NCI-H69 (cell line): Measurements from ENCODE around the gene TBKBP1.

Source experiments
- DNase-seq: peaks from one replicate; lab custom pipeline; 2025; lab: John Stamatoyannopoulos, UW

TBKBP1 gene

GRCh38 chr17:47693731-47694580 lies at the start of gene TBKBP1:
TBKBP1 (plus strand) TSS chr17:47694161; CDS start chr17:47696113, 1,952 bp downstream.
- peak; percentile 87 for DNase-seq

DNA sequence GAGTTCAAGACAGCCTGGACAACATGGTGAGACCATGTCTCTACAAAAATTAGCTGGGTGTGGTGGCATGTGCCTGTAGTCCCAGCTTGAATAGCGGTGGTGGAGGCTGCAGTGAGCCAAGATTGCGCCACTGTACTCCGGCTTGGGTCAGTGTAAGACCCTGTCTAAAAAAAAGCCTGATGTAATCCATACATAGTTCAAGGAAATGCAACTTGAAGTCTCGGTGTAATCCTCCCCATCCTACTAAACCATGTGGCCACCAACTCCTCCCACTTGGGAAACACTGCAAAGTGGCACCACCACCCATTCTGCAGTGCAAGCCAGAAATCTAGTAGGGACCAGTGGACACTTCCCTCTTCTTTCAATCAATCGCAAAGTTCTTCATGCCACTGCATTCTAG lies 49.6 kb upstream of the TBKBP1 start:
- DNase-seq: no peak

DNA sequence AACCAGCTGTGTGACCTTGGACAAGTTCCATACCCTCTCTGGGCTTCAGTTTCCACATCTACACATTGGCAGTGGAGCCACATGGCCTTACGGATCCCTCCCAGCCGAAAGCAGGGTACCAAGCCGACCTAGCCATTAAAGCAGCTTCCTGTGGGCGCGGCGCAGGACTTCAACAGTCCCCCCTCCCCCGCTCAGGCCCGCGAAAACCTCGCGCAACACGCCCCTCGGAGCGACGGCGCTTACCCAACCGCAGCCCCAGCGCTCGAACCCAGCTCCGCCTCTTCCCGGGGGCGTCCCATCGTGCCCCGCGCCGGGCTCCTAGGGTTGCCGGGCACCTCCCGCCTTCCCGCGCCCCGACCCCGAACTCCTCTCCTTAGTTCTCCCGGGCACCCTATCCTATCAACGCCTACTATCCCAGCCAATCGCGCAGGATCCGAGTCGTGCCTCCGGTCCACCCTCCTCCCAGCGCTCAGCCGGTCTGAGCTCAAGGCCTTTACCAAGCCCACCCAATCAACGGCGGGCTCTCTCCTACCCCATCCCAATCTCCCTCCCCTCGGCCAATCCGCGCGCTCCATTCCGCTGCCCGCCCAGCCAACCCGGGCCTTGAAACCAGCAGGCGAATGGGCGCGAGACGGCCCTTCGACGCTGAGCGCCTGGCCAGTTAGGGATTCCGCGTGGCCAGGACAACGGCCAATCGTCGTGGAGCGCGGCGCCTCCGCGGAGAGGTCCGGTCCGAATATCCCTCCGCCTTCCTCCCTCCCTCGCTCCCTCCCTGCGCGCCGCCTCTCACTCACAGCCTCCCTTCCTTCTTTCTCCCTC lies 44.6 kb upstream of the TBKBP1 start, which contains the start of gene KPNB1:
KPNB1 (plus strand) TSS at position 767 of the 819 bp plus-strand sequence. CDS start 326 bp downstream, outside the sequence.
- DNase-seq: peak; percentile 100

DNA sequence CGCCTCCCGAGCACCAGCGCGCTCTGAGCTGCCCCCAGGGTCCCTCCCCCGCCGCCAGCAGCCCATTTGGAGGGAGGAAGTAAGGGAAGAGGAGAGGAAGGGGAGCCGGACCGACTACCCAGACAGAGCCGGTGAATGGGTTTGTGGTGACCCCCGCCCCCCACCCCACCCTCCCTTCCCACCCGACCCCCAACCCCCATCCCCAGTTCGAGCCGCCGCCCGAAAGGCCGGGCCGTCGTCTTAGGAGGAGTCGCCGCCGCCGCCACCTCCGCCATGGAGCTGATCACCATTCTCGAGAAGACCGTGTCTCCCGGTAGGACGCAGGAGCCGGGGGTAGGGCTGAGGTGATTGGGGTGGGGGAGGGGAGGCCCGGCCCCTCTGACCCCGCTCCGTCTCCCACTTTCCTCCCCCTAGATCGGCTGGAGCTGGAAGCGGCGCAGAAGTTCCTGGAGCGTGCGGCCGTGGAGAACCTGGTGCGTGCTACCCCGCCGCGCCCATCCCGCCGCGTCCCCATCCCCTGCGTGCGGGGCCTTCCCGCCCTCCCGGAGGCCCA lies 43.9 kb upstream of the TBKBP1 start:
- DNase-seq: no peak

GRCh38 chr17:47650525-47651522 lies 43.1 kb upstream of the TBKBP1 start:
- DNase-seq: peak; percentile 99

GRCh38 chr17:47651704-47652103 lies 42.3 kb upstream of the TBKBP1 start:
- DNase-seq: no peak

- DNase-seq: no peak
Measured at GRCh38 chr17:47652570-47652969, 41.4 kb upstream of the TBKBP1 start.

DNA sequence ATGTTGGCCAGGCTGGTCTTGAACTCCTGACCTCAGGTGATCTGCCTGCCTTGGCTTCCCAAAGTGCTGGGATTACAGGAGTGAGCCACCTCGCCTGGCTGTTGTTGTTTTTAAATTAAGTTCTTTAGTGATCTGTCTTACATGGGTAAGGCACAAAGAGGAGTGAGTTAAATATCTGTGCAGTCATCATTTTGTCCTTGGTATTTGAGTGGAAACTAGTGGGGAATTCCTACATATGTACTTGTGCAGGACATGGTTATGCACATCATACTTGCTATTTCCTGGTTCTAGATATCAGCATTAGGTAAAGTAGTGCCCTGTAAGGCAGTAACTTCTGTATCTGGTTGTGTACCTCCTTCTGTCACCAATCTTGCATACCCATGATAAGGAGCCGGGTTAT lies 40.5 kb upstream of the TBKBP1 start:
- DNase-seq: no peak

GRCh38 chr17:47654991-47655390 lies 39.0 kb upstream of the TBKBP1 start:
- no peak for DNase-seq

- no peak for DNase-seq
Measured at GRCh38 chr17:47660064-47660492, 33.9 kb upstream of the TBKBP1 start.

DNA sequence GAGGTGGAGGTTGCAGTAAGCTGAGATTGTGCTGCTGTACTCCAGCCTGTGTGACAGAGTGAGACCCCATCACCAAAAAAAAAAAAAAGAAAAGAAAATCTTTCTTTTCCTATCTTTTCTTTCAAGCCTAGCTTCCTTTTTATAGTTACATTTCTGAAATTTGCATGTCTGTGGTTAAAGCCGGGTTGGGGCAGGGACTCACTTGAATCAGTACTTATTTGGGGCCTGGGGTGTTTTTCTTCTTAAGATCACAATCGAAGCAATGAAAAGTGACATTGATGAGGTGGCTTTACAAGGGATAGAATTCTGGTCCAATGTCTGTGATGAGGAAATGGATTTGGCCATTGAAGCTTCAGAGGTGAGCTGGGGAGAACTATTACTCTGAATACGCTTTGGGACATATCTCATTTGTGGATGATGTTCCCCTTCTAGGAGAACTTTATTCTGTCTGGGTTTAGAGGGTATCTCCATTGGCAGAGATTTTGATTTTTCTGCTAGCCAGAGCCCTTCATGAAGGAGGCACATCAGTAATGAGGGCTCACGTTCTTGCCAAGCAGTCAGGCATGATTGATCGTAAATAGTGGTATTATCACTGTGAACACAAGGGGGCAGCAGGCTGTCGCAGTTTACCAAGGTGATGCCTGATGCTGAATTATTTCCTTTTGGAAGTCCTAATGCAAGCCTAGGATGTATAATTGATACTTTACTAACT lies 29.9 kb upstream of the TBKBP1 start:
- DNase-seq: peak; percentile 71

DNA sequence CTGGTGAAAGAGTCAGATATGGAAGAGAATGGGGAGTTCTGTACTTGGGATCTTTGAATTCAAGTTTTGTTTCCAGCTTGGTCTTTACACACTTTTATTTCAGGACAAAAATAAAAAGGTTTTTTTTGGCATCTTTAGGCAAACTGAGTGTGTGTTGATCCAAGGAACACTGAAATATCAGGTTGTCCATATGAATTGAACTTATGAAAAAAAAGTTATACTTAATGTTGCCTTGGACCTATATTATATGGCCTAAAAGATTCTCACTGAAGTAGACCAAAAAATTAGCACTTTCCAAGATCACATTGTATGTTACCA lies 29.4 kb upstream of the TBKBP1 start:
- DNase-seq: no peak

DNA sequence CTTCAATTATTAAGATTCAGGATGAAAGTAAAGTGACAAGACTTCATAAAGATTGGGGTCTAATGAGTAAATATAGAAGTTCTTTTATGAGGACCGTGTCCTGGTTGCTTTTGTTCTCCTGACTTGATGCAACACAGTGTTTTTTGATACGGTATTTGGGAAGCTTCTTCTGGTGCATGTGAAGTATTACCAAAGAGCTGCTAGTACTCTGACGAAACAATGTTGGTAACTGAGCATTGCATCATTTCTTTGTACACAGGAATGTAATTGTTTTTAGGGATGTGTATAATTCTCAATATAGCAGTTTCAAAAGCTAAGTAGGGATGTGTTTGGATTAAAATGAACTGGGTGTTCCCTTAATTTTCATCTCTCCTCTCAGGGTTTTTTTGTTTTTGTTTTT lies 28.3 kb upstream of the TBKBP1 start:
- DNase-seq: no peak

GRCh38 chr17:47669081-47669480 lies 24.9 kb upstream of the TBKBP1 start:
- DNase-seq: no peak

DNA sequence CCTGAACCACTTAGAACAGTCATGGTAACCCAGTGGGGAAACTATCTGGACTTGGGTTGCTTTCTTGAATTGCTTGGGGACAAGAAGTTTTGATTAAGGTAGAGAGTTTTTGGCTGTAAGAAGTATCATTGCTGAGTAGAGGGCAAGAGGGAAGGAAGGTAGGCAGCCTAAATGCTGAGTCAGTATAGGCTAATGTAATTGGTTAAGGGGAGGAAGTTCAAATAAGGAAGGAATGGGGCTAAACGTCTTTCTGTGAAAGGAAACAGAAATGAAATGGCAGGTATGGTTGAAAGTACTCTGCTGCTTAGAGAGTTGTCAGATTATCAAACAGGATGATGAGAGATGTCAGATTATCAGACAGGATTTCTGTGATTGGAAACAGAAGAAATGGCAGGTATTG lies 23.9 kb upstream of the TBKBP1 start:
- DNase-seq: no peak

DNA sequence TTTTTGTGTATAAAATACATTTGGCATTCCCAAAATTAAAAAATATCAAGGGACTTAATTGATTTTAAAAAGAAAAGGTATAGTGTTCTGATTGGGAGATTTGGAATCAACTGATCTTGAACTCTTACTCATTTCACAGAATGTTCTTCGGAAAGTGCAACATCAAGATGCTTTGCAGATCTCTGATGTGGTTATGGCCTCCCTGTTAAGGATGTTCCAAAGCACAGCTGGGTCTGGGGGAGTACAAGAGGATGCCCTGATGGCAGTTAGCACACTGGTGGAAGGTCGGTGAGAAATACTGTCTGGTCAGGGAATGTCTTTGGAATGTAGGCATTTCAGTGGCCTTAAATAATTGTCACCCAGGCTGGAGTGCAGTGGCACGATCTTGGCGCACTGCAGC lies 19.5 kb upstream of the TBKBP1 start:
- no peak for DNase-seq

DNA sequence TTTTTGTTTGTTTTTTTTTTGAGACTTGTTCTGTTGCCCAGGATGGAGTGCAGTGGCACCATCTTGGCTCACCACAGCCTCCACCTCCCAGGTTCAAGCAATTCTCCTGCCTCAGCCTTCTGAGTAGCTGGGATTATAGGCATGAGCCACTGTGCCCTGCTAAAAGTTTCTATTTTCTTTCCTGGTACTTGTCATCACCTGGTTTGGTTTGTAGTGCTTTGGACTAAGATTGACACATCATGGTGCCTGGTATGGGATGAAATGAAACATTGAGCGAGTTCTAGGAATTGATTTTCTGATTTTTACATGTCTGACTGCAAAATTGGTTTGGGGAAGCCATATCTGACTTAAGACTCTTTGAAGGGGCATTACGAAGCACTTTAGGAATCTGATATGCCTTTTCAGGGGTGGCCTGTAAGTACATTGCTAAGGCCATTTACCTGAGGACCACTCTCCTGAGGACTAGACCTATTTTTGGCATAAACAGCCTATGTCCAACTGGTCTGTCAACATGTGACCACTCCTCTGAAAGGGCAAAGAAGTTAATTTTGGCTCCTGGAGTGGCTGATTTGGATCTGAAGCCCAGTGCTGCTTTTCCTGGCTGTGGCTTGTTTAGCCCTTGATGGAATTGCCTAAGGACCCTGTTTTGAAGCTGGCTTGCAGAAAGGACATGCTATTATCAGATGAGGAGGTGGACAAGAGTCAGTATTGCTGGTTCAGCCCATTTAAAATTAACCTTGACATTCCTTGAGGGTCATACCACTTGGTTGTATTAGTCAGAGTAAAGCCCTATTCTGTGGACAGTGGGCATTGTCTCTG lies 18.4 kb upstream of the TBKBP1 start:
- DNase-seq: no peak

- DNase-seq: no peak
Measured at GRCh38 chr17:47676199-47676472, 17.8 kb upstream of the TBKBP1 start.

GRCh38 chr17:47676510-47677165 lies 17.3 kb upstream of the TBKBP1 start:
- no peak for DNase-seq

DNA sequence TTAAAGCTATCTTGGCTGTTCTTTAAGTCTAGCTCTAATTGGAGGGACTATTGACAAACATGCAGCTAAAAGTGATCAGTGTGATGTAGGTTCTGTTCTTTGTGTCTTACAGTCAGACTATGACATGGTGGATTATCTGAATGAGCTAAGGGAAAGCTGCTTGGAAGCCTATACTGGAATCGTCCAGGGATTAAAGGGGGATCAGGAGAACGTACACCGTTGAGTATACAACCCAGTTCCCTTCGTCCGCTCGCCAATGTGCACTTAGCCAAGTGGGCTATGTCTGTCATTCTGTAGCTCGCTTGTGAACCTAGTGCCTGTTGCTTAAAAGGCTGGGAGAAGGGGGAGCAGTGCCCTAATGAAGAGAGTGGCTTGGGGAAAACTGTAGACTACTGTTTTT lies 15.8 kb upstream of the TBKBP1 start:
- no peak for DNase-seq
